A549 (cell line): ENCODE results near the gene CCNI. TPM values are rescaled to one million over a fixed set of nuclear protein-coding genes. Genes with fewer than 3 reads are reported as not detected.
"Not testable (repeated sequence)": the region's sequence is repeated elsewhere in the genome, so short reads cannot be mapped to it uniquely, and the experiment has no call there.

Experiments
- ATAC-seq, 2 experiments: fragments of 200-7000 bp in 1 of 2; fragments of >200 bp in 1 of 2; cut with Nextera tagmentation in 1 of 2; cut with Tn5 transposase in 1 of 2; 3 replicates each; pipeline versions ENCODE4 v1.8.0 to v1.9.1; 2018 to 2020; ENCODE audit warnings: mild to moderate bottlenecking in 1 of 2, moderate library complexity in 1 of 2
- CTCF ChIA-PET: fragments of 300-600 bp; sonication (Branson Sonifier 250); formaldehyde crosslinking; extraction: SDS; loops from one replicate; lab custom pipeline; 2021; ENCODE audit warnings: antibody characterized with exemption, inconsistent platforms; lab: Yijun Ruan, JAX
- POLR2A ChIA-PET: fragments of 350-600 bp; formaldehyde crosslinking; extraction: SDS; loops from one replicate; lab custom pipeline; 2021; ENCODE audit warnings: antibody characterized with exemption, inconsistent platforms; lab: Yijun Ruan, JAX
- DNase-seq, 2 experiments: peaks; one replicate each; pipeline versions ENCODE4 v3.0.0 to v3.0.0-alpha.2; 2011 to 2016; ENCODE audit warnings: low read depth in 1 of 2, low spot score in 1 of 2
- FAIRE-seq: peaks from 2 replicates; lab custom pipeline; 2011; peaks lifted over from hg19 to GRCh38; lab: Jason Lieb, UNC
- H3K27ac ChIP-seq, 2 experiments: fragments of >200 bp; sonication (Bioruptor Twin); formaldehyde crosslinking; 3 replicates each; pipeline ENCODE4 v1.5.1; 2016 to 2017
- H3K4me1 ChIP-seq: fragments of >200 bp; sonication (Bioruptor Twin); formaldehyde crosslinking; 3 replicates; pipeline ENCODE4 v1.6.1; 2016
- H3K4me2 ChIP-seq: fragments of >200 bp; sonication (Bioruptor Twin); formaldehyde crosslinking; 3 replicates; pipeline ENCODE4 v1.6.1; 2016
- H3K4me3 ChIP-seq: fragments of >200 bp; sonication (Bioruptor Twin); formaldehyde crosslinking; 3 replicates; pipeline ENCODE4 v1.5.1; 2016
- H3K9me3 ChIP-seq: fragments of >200 bp; sonication (Bioruptor Twin); formaldehyde crosslinking; 3 replicates; pipeline ENCODE4 v1.6.1; 2016
- CBX2 ChIP-seq: fragments of 200-600 bp; sonication (generic); IDR thresholded peaks from 2 replicates; pipeline ENCODE4 v1.6.1; 2016; ENCODE audit warnings: low read depth, mild to moderate bottlenecking, borderline replicate concordance
- EHF ChIP-seq: fragments of 250-450 bp; sonication (Bioruptor Pico); IDR thresholded peaks from 2 replicates; pipeline ENCODE4 v1.5.0; 2020; ENCODE audit warnings: mild to moderate bottlenecking
- FOSB ChIP-seq: fragments of 250-450 bp; sonication (Bioruptor Pico); IDR thresholded peaks from 2 replicates; pipeline ENCODE4 v1.5.0; 2020; ENCODE audit warnings: mild to moderate bottlenecking, moderate library complexity
- HOXB13 ChIP-seq: fragments of 250-450 bp; sonication (Bioruptor Pico); IDR thresholded peaks from 2 replicates; pipeline ENCODE4 v1.5.0; 2020; ENCODE audit warnings: low read depth, mild to moderate bottlenecking, moderate library complexity
- JUNB ChIP-seq: fragments of >200 bp; sonication (Bioruptor Twin); formaldehyde crosslinking; IDR thresholded peaks from 2 replicates; pipeline ENCODE4 v1.6.1; 2016
- KDM1A ChIP-seq: fragments of 200-600 bp; sonication (generic); IDR thresholded peaks from 2 replicates; pipeline ENCODE4 v1.6.1; 2016; ENCODE audit warnings: low read depth, mild to moderate bottlenecking
- NR3C1 ChIP-seq: fragments of >200 bp; sonication (Bioruptor Twin); formaldehyde crosslinking; IDR thresholded peaks from 3 replicates; pipeline ENCODE4 v1.6.1; 2017
- PHF8 ChIP-seq: fragments of 200-600 bp; sonication (generic); IDR thresholded peaks from 2 replicates; pipeline ENCODE4 v1.6.1; 2016; ENCODE audit warnings: low read depth, mild to moderate bottlenecking, antibody characterized with exemption, moderate library complexity, borderline replicate concordance
- RCOR1 ChIP-seq: fragments of 150-350 bp; IDR thresholded peaks from 2 replicates; pipeline ENCODE4 v1.6.1; 2014; ENCODE audit warnings: antibody characterized with exemption, low read length, low read depth
- RNF2 ChIP-seq: fragments of 200-600 bp; sonication (generic); IDR thresholded peaks from 2 replicates; pipeline ENCODE4 v1.6.1; 2016; ENCODE audit warnings: low read depth, mild to moderate bottlenecking, antibody characterized with exemption, moderate library complexity, borderline replicate concordance
- SREBF2 ChIP-seq: fragments of 450-650 bp; IDR thresholded peaks from 2 replicates; pipeline ENCODE4 v1.6.1; 2014; ENCODE audit warnings: mild to moderate bottlenecking, moderate library complexity
- ZFP36 ChIP-seq: fragments of 450-650 bp; IDR thresholded peaks from 2 replicates; pipeline ENCODE4 v1.6.1; 2014; ENCODE audit warnings: borderline replicate concordance; ENCODE audit not compliant: partially characterized antibody
- ZSCAN20 ChIP-seq: fragments of 250-450 bp; sonication (Bioruptor Pico); IDR thresholded peaks from 2 replicates; pipeline ENCODE4 v1.8.0; 2022; ENCODE audit warnings: mild to moderate bottlenecking, moderate library complexity
- WGBS: methylation state at CpG from one replicate; pipeline ENCODE4 v1.1.6; 2017; ENCODE audit errors: missing lambda C conversion rate; 5-methylcytosine and 5-hydroxymethylcytosine counted together
- polyA plus RNA-seq, 4 experiments: library from polyadenylated mRNA; depleted of rRNA in 3 of 4; stranded (reverse); fragments of >200 nt; fragmentation: RNase III in 1 of 4; extraction: RNeasy Plus Mini Kit Qiagen cat#74134 plus additional on column Dnase treatment in 1 of 4; gene quantifications; 2 replicates in 3 of 4; 3 replicates in 1 of 4; pipeline ENCODE4 v1.2.3, GENCODE V29; 2011 to 2017
- TF ChIP-seq, protein P1 (sequence below): fragments of 150-350 bp; IDR thresholded peaks from 2 replicates; pipeline ENCODE4 v1.6.1; 2014; ENCODE audit warnings: low read depth, mild to moderate bottlenecking, low read length
- TF ChIP-seq, protein P2 (sequence below): fragments of >200 bp; sonication (Bioruptor Twin); formaldehyde crosslinking; IDR thresholded peaks from 3 replicates; pipeline ENCODE4 v1.6.1; 2016
- TF ChIP-seq, protein P3 (sequence below): IDR thresholded peaks from 2 replicates; pipeline ENCODE4 v1.6.1; 2012; ENCODE audit warnings: low read depth, borderline replicate concordance
- TF ChIP-seq, protein P4 (sequence below): fragments of 450-650 bp; IDR thresholded peaks from 2 replicates; pipeline ENCODE4 v1.6.1; 2014; ENCODE audit warnings: antibody characterized with exemption
- TF ChIP-seq, protein P5 (sequence below): fragments of >200 bp; sonication (Bioruptor Twin); formaldehyde crosslinking; IDR thresholded peaks from 3 replicates; pipeline ENCODE4 v1.5.1; 2016

CCNI gene
- polyA plus RNA-seq, 2 of the 4 experiments (the other 2 are of a cell fraction), result 73.8 to 117 TPM

DNA sequence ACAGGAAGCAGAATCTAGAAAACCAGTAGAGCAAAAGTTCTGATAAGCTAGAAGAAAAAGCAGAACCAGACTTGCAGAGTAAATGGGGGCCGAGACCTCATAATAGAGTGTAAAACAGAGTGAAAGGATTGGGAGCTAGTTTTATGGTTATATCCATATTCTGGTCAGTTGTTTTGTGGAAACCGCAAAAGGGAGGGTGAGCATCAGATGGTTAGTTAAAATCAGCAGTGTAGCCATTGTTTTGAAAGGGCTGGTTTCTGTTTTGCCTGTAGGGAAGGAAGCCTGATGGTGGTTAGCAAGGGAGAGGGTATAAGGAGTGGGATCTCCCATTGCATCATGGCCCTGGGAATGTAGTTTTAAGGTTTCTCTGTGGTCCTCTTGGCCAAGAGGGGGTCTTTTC, 17.2 kb upstream of the CCNI start:
- Histone ChIP-seq H3K9me3 (no peaks in the 10 kb centered on the region), H3K27ac (no peak overlapping the region), H3K4me2 (no peak overlapping the region), H3K4me3 (no peak overlapping the region), H3K4me1 (no peaks in the 10 kb centered on the region)
- ATAC-seq (no peak), DNase-seq (no peak), FAIRE-seq (no peak)
- CTCF ChIA-PET, result interaction anchor here (1.3 to 1.9 kb wide), 2 partner anchors 48 to 111 kb away, joined by 5 to 9 read pairs; no protein-coding TSS in a partner anchor
- TF ChIP-seq, protein P1, sequence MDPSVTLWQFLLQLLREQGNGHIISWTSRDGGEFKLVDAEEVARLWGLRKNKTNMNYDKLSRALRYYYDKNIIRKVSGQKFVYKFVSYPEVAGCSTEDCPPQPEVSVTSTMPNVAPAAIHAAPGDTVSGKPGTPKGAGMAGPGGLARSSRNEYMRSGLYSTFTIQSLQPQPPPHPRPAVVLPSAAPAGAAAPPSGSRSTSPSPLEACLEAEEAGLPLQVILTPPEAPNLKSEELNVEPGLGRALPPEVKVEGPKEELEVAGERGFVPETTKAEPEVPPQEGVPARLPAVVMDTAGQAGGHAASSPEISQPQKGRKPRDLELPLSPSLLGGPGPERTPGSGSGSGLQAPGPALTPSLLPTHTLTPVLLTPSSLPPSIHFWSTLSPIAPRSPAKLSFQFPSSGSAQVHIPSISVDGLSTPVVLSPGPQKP, result no peak
- TF ChIP-seq ZSCAN20, result no peak
- TF ChIP-seq PHF8, result no peak
- no peak for TF ChIP-seq HOXB13
- TF ChIP-seq, protein P2, sequence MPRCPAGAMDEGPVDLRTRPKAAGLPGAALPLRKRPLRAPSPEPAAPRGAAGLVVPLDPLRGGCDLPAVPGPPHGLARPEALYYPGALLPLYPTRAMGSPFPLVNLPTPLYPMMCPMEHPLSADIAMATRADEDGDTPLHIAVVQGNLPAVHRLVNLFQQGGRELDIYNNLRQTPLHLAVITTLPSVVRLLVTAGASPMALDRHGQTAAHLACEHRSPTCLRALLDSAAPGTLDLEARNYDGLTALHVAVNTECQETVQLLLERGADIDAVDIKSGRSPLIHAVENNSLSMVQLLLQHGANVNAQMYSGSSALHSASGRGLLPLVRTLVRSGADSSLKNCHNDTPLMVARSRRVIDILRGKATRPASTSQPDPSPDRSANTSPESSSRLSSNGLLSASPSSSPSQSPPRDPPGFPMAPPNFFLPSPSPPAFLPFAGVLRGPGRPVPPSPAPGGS, result no peak
- POLR2A ChIA-PET, result no interaction called here
- WGBS, result 71% methylated on average over 2 of the region's 2 CpGs

DNA sequence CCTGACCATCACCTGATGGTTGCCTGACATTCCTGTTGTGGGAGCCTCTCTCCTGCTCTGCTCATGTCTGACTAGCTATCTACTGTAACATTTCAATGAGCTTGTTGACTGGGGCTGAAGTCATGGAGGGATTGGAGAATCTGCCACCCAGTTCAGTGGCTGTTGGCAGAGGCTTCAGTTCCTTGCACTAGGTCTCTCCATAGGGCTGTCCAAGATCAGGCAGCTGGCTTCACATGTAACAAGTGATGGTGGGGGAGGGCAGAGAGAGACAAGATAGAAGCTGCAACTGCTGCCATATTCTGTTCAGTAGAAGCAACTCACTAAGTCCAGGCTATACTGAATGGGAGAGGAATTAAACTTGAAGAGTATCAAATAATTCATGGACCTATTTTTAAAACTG, 14.1 kb upstream of the CCNI start:
- no peak overlapping the region for H3K4me3 ChIP-seq
- TF ChIP-seq, protein P3, sequence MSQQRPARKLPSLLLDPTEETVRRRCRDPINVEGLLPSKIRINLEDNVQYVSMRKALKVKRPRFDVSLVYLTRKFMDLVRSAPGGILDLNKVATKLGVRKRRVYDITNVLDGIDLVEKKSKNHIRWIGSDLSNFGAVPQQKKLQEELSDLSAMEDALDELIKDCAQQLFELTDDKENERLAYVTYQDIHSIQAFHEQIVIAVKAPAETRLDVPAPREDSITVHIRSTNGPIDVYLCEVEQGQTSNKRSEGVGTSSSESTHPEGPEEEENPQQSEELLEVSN, result no peak
- TF ChIP-seq JUNB (no peak), SREBF2 (no peak), CBX2 (no peak), RNF2 (no peak), EHF (CRISPR knock-in tag) (no peak), FOSB (CRISPR knock-in tag) (no peak), KDM1A (no peak), ZFP36 (no peak), RCOR1 (no peak), NR3C1 (no peak)
- TF ChIP-seq, protein P4, sequence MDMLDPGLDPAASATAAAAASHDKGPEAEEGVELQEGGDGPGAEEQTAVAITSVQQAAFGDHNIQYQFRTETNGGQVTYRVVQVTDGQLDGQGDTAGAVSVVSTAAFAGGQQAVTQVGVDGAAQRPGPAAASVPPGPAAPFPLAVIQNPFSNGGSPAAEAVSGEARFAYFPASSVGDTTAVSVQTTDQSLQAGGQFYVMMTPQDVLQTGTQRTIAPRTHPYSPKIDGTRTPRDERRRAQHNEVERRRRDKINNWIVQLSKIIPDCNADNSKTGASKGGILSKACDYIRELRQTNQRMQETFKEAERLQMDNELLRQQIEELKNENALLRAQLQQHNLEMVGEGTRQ, result no peak
- TF ChIP-seq, protein P5, sequence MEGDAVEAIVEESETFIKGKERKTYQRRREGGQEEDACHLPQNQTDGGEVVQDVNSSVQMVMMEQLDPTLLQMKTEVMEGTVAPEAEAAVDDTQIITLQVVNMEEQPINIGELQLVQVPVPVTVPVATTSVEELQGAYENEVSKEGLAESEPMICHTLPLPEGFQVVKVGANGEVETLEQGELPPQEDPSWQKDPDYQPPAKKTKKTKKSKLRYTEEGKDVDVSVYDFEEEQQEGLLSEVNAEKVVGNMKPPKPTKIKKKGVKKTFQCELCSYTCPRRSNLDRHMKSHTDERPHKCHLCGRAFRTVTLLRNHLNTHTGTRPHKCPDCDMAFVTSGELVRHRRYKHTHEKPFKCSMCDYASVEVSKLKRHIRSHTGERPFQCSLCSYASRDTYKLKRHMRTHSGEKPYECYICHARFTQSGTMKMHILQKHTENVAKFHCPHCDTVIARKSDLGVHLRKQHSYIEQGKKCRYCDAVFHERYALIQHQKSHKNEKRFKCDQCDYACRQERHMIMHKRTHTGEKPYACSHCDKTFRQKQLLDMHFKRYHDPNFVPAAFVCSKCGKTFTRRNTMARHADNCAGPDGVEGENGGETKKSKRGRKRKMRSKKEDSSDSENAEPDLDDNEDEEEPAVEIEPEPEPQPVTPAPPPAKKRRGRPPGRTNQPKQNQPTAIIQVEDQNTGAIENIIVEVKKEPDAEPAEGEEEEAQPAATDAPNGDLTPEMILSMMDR, result no peak
- no peak overlapping the region for H3K4me2 ChIP-seq
- FAIRE-seq, result no peak
- H3K9me3 ChIP-seq, result no peaks in the 10 kb centered on the region
- no peak for DNase-seq
- H3K27ac ChIP-seq, result no peak overlapping the region
- H3K4me1 ChIP-seq, result no peaks in the 10 kb centered on the region
- ChIA-PET POLR2A (no interaction called here), CTCF (interaction anchor here (2.6 kb wide), 1 partner anchor 114 kb away, joined by 9 read pairs; no protein-coding TSS in a partner anchor)
- ATAC-seq, result no peak

DNA sequence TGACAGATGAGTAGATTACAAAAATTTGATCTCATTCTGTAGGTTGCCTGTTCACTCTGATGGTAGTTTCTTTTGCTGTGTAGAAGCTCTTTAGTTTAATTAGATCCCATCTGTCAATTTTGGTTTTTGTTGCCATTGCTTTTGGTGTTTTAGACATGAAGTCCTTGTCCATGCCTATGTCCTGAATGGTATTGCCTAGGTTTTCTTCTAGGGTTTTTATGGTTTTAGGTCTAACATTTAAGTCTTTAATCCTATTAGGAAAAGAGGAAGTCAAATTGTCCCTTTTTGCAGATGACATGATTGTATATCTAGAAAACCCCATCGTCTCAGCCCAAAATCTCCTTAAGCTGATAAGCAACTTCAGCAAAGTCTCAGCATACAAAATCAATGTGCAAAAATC, 11.2 kb upstream of the CCNI start:
- ATAC-seq, H3K4me3 ChIP-seq, DNase-seq, H3K9me3 ChIP-seq, CTCF ChIA-PET, H3K4me1 ChIP-seq, H3K27ac ChIP-seq, H3K4me2 ChIP-seq, POLR2A ChIA-PET, FAIRE-seq: not testable (repeated sequence)
- WGBS, result 54% methylated on average over 1 of the region's 1 CpG
